AG04450 (cell line): Measurements from ENCODE around the gene ANKRD6. TPM values are rescaled to one million over a fixed set of nuclear protein-coding genes. Genes with fewer than 3 reads are reported as not detected.
A peak's percentile ranks its signal among the peaks of the same experiment; 100 is the strongest.

Experiments used
- CTCF ChIA-PET: fragments of 300-600, 350-600 bp; formaldehyde crosslinking; extraction: SDS; loops from one replicate; lab custom pipeline; 2022; ENCODE audit warnings: antibody characterized with exemption, inconsistent platforms; lab: Charles Lee
- POLR2A ChIA-PET: fragments of 350-600 bp; formaldehyde crosslinking; extraction: SDS; loops from one replicate; lab custom pipeline; 2021; ENCODE audit warnings: antibody characterized with exemption, inconsistent platforms; lab: Yijun Ruan, JAX
- DNase-seq: peaks from one replicate; pipeline ENCODE4 v3.0.0-alpha.2; 2011; ENCODE audit warnings: low read depth, low spot score
- H3K27ac ChIP-seq: one replicate; pipeline ENCODE4 v1.5.1; 2012; ENCODE audit warnings: low read depth, low read length, control low read depth
- H3K27me3 ChIP-seq: one replicate; pipeline ENCODE4 v1.6.0; 2012; ENCODE audit warnings: low read length; ENCODE audit not compliant: control insufficient read depth, insufficient read depth
- H3K4me3 ChIP-seq: 2 replicates; pipeline ENCODE4 v1.5.1; 2011; ENCODE audit warnings: mild to moderate bottlenecking, low read depth, low read length, control low read depth
- H3K9me3 ChIP-seq: 2 replicates; pipeline ENCODE4 v1.5.1; 2012; ENCODE audit warnings: low read length; ENCODE audit not compliant: control insufficient read depth, insufficient read depth
- polyA plus RNA-seq: library from polyadenylated mRNA; depleted of rRNA; stranded (reverse); fragments of >200 nt; gene quantifications from 2 replicates; pipeline ENCODE4 v1.2.3, GENCODE V29; 2011
- TF ChIP-seq, protein P1 (sequence below): IDR thresholded peaks from 2 replicates; pipeline ENCODE4 v1.5.1; 2011; ENCODE audit warnings: low read depth, low read length, control low read depth, inconsistent platforms

Gene ANKRD6
- polyA plus RNA-seq, 1 experiment: 0.10 TPM

DNA sequence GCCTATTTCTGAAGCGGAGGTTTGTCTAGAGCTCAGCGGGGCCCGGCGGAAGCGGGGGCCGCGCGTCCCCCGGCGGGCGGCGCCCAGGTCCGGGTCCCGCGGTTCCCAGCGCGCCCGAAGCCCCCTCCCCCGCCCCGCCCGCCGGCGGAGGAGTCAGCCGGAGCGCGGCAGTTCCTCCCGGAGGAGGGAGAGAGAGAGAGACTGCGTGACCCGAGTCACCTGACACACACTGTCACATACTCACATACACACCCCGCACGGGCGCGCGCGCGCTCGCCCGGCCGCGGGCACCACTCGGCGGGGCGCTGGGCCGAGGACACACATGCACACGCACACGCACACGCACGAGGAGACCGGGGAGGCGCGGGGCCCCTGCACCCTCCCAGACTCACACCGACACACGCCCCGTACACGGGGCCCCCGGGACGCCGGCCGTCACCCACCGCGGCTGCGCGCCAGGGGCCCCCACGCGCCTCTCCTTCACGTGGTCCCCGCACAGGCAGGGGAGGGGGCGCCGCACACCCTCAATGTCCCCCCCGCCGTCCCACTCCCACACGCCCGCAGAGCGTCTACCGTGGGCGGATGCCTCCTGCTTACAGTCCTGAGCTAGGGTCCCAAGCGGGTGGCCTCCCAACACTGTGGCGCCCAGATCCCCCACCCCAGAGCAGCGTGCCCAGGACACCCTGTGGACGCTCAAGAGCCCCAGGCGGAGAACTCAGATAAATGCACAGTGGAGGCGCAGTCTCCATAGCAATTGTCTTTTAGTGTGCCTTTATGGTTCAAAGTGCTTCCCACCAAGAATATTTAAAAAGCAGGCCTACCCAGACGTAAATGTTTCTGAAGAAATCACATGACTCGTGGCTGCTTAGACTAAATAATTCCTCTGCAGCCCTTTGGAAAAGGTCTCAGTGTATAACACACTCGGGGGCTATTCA is 20.6 kb upstream of the ANKRD6 start, which contains the start of gene RRAGD:
RRAGD (minus strand) TSS at position 203 of the 935 bp plus-strand sequence. CDS start 280 bp downstream, outside the sequence.
- DNase-seq: no peak
- POLR2A ChIA-PET: no interaction called here
- peaks cover 55% of the 10 kb centered on the region for H3K27me3 ChIP-seq
- no peaks in the 10 kb centered on the region; the same call in 1 of the 2 replicates for H3K9me3 ChIP-seq
- TF ChIP-seq, protein P1, sequence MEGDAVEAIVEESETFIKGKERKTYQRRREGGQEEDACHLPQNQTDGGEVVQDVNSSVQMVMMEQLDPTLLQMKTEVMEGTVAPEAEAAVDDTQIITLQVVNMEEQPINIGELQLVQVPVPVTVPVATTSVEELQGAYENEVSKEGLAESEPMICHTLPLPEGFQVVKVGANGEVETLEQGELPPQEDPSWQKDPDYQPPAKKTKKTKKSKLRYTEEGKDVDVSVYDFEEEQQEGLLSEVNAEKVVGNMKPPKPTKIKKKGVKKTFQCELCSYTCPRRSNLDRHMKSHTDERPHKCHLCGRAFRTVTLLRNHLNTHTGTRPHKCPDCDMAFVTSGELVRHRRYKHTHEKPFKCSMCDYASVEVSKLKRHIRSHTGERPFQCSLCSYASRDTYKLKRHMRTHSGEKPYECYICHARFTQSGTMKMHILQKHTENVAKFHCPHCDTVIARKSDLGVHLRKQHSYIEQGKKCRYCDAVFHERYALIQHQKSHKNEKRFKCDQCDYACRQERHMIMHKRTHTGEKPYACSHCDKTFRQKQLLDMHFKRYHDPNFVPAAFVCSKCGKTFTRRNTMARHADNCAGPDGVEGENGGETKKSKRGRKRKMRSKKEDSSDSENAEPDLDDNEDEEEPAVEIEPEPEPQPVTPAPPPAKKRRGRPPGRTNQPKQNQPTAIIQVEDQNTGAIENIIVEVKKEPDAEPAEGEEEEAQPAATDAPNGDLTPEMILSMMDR: no peak
- H3K27ac ChIP-seq: no peak within 1 kb of the TSS
- peak within 1 kb of the TSS; percentile 35; the same call in 1 of the 2 replicates for H3K4me3 ChIP-seq
- CTCF ChIA-PET: interaction anchor here (2.1 kb wide), 1 partner anchor 20 kb away, joined by 5 read pairs; the partner anchor contains the start of gene ANKRD6

DNA sequence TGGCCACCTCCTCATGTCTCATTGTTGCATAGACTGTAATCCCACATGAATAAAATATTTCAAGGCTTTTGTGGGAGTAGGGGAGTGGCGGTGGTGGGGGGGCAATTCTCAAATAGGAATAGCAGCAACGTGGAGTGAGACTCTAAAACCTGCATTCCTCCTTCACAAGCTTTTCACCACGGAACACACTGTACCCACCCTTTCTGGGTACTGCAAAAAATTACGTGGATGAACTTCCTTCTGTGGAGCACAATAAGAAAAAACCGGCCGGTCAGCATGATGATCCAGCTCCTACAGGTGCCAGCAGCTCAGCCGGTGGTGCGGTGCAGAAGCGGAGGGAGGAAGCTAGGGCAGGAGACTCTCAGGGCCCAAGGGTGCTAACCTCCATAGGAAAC is 19.9 kb upstream of the ANKRD6 start:
- CTCF ChIA-PET: interaction anchor here (2.1 kb wide), 1 partner anchor 19 kb away, joined by 5 read pairs; the partner anchor contains the start of gene ANKRD6
- Histone ChIP-seq H3K4me3 (no peak overlapping the region), H3K27ac (no peak overlapping the region), H3K27me3 (peaks cover 55% of the 10 kb centered on the region), H3K9me3 (no peaks in the 10 kb centered on the region; the same call in 1 of the 2 replicates)
- TF ChIP-seq, protein P1: no peak
- no peak for DNase-seq
- POLR2A ChIA-PET: no interaction called here

DNA sequence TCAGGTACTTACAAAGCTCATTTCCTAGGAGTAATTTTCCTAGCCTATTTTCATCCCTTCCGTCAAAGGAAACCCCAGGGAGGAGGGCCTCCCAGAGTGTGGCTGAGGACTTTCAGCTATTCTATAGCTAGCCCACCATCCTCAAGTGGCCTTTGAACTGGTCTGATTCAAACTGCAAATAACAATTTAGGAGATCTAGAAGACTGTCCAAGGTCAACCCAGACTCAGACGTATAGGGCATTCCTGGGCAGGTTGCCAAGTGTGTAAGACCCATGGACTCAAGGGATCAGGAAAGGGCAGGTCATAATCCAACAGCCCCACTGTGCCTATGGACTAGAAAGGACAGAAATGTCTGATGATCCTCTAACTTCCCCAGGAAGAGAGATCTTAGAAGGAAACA is 18.7 kb upstream of the ANKRD6 start:
- Histone ChIP-seq H3K27ac (no peak overlapping the region), H3K9me3 (no peaks in the 10 kb centered on the region; the same call in 1 of the 2 replicates), H3K27me3 (peaks cover 55% of the 10 kb centered on the region), H3K4me3 (no peak overlapping the region)
- no peak for DNase-seq
- ChIA-PET CTCF (interaction anchor here (2.1 kb wide), 1 partner anchor 18 kb away, joined by 5 read pairs; the partner anchor contains the start of gene ANKRD6), POLR2A (no interaction called here)
- TF ChIP-seq, protein P1: no peak

DNA sequence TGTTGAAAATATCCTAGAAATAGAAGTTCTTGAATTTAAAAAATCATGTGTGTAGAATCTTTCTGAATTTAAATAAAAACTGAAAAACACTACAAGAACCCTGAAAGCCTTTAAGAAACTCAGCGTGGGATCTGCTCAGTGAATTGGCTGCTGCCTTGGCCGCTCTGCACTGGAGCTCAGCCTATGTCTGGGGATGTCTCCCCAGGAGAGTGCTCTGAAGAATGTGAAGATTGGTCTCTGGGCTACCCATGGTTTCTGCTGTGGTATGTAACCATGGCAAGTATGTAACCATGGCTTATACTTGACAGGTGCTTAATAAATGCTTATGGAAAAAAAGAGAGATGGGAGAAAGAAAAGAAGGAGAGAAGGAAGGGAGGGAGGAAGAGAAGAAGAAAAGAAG is 17.8 kb upstream of the ANKRD6 start:
- no peak overlapping the region for H3K4me3 ChIP-seq
- no peak overlapping the region for H3K27ac ChIP-seq
- ChIA-PET POLR2A (no interaction called here), CTCF (interaction anchor here (3.8 kb wide), 1 partner anchor 43 kb away, joined by 16 read pairs; no protein-coding TSS in a partner anchor)
- TF ChIP-seq, protein P1: no peak
- H3K9me3 ChIP-seq: no peaks in the 10 kb centered on the region; the same call in 1 of the 2 replicates
- DNase-seq: no peak
- H3K27me3 ChIP-seq: peaks cover 48% of the 10 kb centered on the region
